ENCODE measurements around the gene TMEM151B.

TMEM151B gene

DNA sequence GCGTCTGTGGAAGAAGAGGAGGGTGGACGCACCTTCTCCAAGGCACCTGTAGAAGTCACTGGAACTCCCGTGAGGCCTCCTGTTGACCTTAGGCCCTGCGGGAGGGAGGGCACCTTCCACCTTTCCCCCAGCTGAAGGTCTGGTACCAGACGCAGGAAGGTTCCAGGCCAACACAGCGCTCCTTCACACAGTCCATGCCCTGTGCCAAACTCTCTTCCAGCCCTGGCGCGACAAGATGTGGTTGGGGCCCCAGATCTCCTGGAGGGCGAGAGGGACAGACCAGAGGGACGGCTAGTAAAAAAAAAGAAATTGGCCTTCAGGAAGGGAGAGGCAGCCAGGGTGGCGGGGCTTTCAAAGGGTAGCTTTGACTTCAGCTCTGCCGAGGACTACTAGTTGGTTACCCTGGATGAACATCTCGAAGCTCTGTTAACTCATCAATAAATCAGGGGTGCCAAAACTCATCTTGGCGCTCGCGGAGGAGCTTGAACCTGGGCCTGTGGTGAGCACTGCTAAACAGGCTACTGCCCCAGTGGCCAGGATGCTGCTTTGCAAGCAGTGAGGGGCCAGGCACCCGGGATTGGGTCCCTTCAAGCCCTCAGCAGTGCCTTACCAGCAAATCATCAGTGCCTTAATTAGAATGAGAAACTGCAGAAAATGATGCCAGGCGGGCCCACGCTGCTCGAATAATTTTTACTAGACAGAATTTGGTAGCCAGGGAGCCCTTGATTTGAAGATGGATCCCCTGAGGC, 28.0 kb downstream of the TMEM151B start:
- no peak overlapping the region for H3K4me3 ChIP-seq (ENCODE audit: low read depth, low read length)
- in situ Hi-C loops (cut with HindIII; ENCODE audit: low sequenced_read_pairs) = no loop called here
- DNase-seq (ENCODE audit: low read depth) = no peak
- TF ChIP-seq, protein P1, sequence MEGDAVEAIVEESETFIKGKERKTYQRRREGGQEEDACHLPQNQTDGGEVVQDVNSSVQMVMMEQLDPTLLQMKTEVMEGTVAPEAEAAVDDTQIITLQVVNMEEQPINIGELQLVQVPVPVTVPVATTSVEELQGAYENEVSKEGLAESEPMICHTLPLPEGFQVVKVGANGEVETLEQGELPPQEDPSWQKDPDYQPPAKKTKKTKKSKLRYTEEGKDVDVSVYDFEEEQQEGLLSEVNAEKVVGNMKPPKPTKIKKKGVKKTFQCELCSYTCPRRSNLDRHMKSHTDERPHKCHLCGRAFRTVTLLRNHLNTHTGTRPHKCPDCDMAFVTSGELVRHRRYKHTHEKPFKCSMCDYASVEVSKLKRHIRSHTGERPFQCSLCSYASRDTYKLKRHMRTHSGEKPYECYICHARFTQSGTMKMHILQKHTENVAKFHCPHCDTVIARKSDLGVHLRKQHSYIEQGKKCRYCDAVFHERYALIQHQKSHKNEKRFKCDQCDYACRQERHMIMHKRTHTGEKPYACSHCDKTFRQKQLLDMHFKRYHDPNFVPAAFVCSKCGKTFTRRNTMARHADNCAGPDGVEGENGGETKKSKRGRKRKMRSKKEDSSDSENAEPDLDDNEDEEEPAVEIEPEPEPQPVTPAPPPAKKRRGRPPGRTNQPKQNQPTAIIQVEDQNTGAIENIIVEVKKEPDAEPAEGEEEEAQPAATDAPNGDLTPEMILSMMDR (IDR thresholded peaks at IDR 0.05; ENCODE audit: low read depth, low read length, missing control alignments) = no peak

DNA sequence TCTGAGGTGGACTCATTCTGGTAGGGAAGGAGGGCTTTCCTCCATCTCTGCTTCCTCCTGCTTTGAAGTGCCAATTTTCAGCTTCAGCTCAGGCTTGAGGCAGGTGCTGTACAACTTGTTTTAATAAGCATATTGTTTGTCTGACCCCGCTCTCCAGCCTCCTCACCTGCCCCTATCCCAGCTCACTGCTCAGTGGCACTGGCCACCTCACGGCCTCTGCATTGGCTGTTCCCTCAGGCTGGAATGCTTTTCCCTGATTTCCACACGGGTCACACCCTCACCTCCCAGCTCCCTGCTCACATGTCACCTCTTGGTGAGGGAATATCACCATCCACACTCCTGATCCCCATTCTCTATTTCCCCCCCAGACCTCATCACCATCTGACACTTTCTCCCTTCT, 28.6 kb downstream of the TMEM151B start:
- TF ChIP-seq, protein P1 (IDR thresholded peaks at IDR 0.05; ENCODE audit: low read depth, low read length, missing control alignments) = no peak
- in situ Hi-C loops (cut with HindIII; ENCODE audit: low sequenced_read_pairs) = no loop called here
- H3K4me3 ChIP-seq (ENCODE audit: low read depth, low read length) = no peak overlapping the region
- DNase-seq (ENCODE audit: low read depth) = no peak

DNA sequence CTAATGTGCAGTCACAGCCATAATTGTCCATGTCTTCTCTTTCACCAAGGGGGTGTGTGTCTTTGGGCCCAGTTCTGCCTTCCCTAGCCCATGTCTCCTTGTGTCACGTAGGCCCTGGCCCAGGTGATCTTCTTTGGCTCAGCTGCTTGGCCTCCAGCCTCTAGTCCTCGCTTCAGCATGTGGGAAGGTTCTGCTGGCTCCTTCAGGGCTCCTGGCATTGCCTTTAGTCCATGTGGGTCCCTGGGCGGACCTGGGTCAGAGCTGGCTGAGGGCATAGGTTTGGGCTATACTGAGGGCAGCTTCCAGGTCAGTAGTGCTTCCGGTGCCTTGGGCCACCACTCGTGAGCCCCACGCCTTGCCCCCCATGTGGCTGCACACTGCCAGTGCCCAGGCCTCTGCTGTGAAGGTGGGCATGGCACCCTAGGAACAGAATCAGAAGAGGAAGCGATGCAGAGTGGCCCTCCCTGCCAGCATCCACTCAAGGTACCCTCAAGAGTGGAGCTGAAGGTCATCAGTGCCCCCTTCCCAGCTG, 30.1 kb downstream of the TMEM151B start:
- H3K4me3 ChIP-seq (ENCODE audit: low read depth, low read length) = no peak overlapping the region
- TF ChIP-seq, protein P1 (IDR thresholded peaks at IDR 0.05; ENCODE audit: low read depth, low read length, missing control alignments) = no peak
- DNase-seq (ENCODE audit: low read depth) = no peak
- in situ Hi-C loops (cut with HindIII; ENCODE audit: low sequenced_read_pairs) = no loop called here

DNA sequence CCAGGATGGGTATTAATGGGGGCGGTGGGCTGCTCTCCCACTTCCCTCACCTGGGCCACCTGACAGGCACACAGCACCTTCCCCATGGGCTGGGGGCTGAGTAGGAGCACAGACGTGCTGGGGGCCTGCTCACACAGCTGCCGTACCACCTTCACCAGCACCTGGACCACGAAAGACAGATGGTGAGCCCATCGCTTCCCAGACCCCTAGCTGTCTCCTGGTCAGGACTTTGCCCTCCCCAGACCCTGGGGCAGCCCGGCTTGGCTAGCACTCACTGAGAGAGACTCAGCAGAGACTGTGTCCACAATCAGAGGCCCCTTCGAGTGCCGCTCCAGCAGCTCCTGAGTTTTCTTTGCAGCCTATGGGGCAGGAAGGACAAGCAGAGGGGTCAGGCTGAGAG, 30.9 kb downstream of the TMEM151B start:
- in situ Hi-C loops (cut with HindIII; ENCODE audit: low sequenced_read_pairs) = no loop called here
- no peak for DNase-seq (ENCODE audit: low read depth)
- TF ChIP-seq, protein P1 (IDR thresholded peaks at IDR 0.05; ENCODE audit: low read depth, low read length, missing control alignments) = no peak
- no peak overlapping the region for H3K4me3 ChIP-seq (ENCODE audit: low read depth, low read length)

DNA sequence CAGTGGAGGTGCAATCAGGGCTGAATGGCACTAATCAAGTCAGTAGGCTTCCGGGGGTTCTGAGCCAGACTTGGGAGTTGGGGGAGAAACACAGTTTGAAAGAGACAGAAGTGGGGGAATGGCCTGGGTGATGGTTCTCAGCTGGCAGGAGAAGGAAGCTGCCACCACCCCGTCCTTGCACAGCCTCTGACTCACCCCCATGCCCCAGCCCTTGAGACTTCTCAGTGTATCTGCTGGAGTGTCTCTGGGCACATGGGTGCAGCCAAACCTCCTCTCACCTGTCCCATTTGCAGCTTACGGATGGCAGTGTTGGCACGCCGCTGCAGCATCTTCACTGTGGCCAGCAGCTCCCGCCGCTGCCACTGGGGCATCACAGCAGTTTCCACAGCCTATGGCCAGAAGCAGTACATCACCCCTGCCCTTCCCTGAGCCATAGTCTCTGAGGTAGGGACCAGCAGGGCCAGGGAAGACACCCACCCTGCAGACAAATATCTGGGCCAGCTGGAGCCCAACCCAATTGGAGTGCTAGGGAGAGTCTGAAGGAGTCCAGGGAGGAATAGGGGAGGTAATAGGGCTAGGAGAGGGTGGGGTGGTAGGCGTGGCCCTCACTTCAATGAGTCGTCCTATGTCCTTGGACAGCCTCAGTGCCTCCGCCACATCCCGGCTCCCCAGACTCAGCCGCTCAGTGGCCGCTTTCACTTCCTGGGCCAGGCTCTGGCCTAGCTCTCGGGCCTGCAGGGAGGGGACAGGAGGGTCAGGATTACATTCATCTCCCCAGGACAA, 31.7 kb downstream of the TMEM151B start:
- no peak overlapping the region for H3K4me3 ChIP-seq (ENCODE audit: low read depth, low read length)
- in situ Hi-C loops (cut with HindIII; ENCODE audit: low sequenced_read_pairs) = no loop called here
- no peak for DNase-seq (ENCODE audit: low read depth)
- TF ChIP-seq, protein P1 (IDR thresholded peaks at IDR 0.05; ENCODE audit: low read depth, low read length, missing control alignments) = no peak

DNA sequence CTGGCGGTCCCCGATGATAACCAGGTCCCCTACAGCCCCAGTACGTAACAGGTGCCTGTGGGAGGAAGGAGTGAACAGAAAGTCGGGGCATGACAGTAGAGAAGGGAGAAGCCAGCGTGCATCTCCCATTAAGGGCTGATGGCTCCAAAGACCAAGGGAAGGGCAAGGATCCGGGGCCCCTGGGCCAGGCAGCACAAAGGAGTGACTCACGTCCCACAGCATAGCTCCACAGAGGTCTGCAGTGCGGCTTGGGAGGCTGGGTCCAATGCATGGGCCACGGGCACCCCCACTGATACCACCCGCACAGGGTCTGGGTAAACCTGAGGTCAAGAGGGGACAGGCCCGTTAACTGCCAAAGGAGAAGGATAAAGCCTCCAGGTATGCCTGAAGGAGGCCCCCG, 32.6 kb downstream of the TMEM151B start:
- H3K4me3 ChIP-seq (ENCODE audit: low read depth, low read length) = no peak overlapping the region
- no peak for DNase-seq (ENCODE audit: low read depth)
- in situ Hi-C loops (cut with HindIII; ENCODE audit: low sequenced_read_pairs) = no loop called here
- TF ChIP-seq, protein P1 (IDR thresholded peaks at IDR 0.05; ENCODE audit: low read depth, low read length, missing control alignments) = no peak
